Sigmoid colon (tissue), 4 donors: ENCODE results near the gene CYP3A7.

ENCODE experiments used
- EP300 ChIP-seq, 4 donors: sonication (generic); formaldehyde crosslinking; IDR thresholded peaks; one replicate each; pipeline ENCODE4 v1.6.1; 2017; ENCODE audit warnings: antibody characterized with exemption in 4 of 4
- POLR2A ChIP-seq, 2 donors: fragments of 450-650 bp; IDR thresholded peaks; one replicate each; pipeline ENCODE4 v1.6.1; 2016; ENCODE audit warnings: antibody characterized with exemption in 2 of 2, mild to moderate bottlenecking in 2 of 2, moderate library complexity in 2 of 2
- POLR2AphosphoS5 ChIP-seq, 4 donors: sonication (generic); formaldehyde crosslinking; IDR thresholded peaks; one replicate each; pipeline ENCODE4 v1.6.1; 2017; ENCODE audit warnings: antibody characterized with exemption in 4 of 4
- TF ChIP-seq, protein P1 (sequence below), 4 experiments: fragments of 450-650 bp in 3 of 4; fragments of 200-600 bp in 1 of 4; IDR thresholded peaks; one replicate each; pipeline ENCODE4 v1.5.1; 2016 to 2019; ENCODE audit warnings: antibody characterized with exemption in 4 of 4, mild to moderate bottlenecking in 3 of 4, moderate library complexity in 2 of 4

DNA sequence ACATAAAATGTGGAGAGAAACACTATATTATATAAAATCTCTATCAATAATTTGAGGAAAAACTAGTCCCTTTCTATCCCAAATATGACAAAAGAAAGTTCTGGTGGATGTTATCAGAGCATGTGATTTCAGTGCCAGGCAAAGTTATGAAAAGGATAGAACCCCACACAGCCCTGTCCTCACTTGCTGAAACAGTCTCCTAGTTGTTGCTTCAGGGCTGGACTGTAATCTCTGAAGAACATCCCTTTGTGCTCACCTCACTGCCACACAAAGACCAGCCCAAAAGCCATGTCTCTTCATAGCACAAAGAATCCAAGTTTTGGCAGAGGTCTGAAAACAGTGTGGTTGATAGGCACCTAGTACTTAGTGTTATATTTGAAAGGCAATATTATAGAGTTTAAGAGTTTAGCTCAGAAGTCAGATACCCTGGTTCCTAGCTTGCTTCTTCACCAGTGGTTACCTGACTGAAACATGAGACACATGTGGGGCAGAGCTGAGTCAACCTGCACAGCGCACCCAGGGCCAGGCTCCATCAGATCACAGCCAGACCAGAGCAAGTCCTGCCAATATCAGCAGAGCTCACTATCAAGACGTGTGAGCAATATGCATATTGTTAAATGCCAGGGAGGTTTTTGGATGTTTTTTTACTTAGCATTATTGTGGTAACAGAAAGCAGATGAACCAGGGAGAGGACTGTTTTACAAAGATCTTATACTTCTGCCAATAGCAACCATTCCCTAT is 25.0 kb downstream of the CYP3A7 start:
- TF ChIP-seq EP300 (IDR thresholded peaks at IDR 0.05) (no peak), POLR2AphosphoS5 (IDR thresholded peaks at IDR 0.05) (no peak), POLR2A (IDR thresholded peaks at IDR 0.05) (no peak)
- TF ChIP-seq, protein P1, sequence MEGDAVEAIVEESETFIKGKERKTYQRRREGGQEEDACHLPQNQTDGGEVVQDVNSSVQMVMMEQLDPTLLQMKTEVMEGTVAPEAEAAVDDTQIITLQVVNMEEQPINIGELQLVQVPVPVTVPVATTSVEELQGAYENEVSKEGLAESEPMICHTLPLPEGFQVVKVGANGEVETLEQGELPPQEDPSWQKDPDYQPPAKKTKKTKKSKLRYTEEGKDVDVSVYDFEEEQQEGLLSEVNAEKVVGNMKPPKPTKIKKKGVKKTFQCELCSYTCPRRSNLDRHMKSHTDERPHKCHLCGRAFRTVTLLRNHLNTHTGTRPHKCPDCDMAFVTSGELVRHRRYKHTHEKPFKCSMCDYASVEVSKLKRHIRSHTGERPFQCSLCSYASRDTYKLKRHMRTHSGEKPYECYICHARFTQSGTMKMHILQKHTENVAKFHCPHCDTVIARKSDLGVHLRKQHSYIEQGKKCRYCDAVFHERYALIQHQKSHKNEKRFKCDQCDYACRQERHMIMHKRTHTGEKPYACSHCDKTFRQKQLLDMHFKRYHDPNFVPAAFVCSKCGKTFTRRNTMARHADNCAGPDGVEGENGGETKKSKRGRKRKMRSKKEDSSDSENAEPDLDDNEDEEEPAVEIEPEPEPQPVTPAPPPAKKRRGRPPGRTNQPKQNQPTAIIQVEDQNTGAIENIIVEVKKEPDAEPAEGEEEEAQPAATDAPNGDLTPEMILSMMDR (IDR thresholded peaks at IDR 0.05), result no peak
